ENCODE data around the gene DLG2.
"Not testable (repeated sequence)": the region's sequence is repeated elsewhere in the genome, so short reads cannot be mapped to it uniquely, and the experiment has no call there.

Gene DLG2

GRCh38 chr11:84886344-84886743 is 740.8 kb downstream of the DLG2 start:
- no peak for FAIRE-seq

GRCh38 chr11:84884836-84885235 is 742.3 kb downstream of the DLG2 start:
- FAIRE-seq, result no peak

- FAIRE-seq, result no peak
Observed at GRCh38 chr11:84882056-84882455, 745.1 kb downstream of the DLG2 start.

GRCh38 chr11:84871116-84871515 is 756.0 kb downstream of the DLG2 start:
- no peak for FAIRE-seq

- FAIRE-seq, result no peak
Observed at GRCh38 chr11:84870486-84870885, 756.7 kb downstream of the DLG2 start.

- FAIRE-seq, result no peak
Observed at GRCh38 chr11:84866922-84867321, 760.2 kb downstream of the DLG2 start.

DNA sequence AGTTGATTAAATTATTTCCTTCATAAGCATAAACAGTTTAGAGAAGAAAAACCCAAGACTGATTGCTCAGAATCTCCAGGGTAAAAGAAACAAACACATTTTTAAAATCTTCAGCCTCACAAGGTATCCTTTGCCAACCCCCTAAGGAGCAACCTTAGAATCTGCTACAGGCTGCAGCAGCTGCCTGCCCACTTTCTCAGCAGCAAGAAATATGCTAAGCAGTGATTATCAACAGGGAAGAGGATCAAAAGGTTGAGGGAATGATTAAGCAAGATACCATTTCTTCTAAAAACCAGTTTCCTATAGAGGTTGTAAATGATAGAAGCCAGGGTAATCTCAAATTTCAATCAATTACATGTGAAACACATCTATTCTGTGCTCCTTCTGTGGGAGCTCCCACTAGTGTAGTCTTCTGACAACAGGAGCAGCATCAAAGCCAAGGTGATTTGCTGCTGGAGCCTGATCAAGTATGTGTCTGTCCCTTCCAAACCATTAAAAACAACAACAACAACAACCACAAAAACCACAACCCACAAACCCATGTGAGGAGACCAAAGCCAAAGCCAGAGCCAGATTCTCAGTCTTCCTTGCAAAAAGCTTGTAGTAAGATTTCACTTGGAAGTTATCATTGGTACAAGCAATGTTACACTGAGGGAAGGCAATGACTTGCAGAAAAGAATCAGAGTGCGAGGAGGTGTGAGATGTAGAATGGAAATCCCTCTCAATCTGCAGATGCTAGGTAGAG is 761.2 kb downstream of the DLG2 start:
- no peak for FAIRE-seq

DNA sequence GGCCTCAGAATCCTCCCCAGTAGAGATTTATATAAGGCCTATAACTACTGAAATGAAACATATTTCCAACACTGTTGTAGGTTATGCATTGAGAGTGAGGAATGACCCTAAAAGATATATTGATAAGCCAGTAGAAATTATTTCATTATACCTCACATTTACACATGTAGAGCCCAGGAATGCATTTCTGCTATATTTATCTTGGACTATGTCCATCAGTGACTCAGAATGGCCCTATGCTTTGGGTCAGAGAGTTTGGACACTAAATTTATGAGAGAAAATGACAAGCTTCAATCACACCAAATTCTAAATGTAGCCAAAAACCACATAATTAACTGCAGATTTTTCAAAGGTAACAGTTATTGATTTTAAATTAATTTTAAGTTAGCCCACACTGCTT is 761.9 kb downstream of the DLG2 start:
- FAIRE-seq, result no peak

GRCh38 chr11:84857746-84858145 is 769.4 kb downstream of the DLG2 start:
- FAIRE-seq, result no peak

DNA sequence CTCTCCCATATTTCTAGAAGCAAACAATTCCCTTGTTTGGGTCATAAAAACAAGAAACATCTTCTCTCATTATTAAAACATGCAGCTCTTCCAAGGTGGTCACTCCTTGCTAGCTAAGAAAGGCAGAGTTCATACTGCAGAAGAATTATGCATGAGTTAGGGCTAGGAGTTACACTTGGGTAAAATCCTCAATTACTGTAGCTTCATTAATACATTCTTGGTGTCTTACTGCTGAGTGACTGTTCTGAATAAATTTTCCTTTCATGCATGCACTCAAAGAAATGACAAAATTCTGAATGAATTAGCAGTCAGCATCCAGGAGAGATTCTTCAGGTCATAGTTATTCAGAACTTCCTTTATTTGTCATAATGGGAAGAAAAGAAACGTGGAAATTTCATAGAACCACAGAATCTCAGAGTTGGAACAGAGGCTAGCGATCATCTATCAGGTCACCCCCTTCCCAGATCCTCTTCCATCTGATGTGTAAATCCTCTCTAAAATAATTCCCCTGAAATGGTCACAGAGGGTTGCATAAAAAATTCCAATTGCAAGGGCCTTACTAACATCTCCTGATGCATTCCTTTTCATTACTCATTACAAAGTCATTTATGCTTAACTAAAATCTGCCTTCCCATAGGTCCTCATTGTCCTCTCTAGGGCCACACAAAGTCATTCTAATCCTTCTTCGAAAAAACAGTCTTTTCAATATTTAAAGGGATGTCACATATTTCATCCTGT is 771.5 kb downstream of the DLG2 start:
- no peak for FAIRE-seq

DNA sequence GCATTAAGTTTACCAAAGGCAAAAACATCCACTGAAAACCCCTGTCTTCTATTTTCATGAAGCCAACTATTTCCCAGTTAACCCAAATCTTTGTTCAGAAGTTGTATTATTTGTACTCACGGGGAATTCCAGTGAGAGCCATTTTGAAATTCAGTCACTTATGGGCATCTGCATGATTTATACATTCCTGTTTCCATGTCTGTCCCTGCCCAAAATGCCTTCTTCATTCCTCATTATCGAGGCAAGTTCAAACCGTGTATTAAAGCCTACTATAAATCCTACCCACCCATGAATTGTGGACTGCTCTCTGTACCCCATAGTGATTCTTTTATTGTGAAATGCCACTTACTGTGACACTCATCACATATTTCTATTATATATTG is 772.7 kb downstream of the DLG2 start:
- no peak for FAIRE-seq

- no peak for FAIRE-seq
Observed at GRCh38 chr11:84853841-84854497, 773.2 kb downstream of the DLG2 start.

- FAIRE-seq, result no peak
Observed at GRCh38 chr11:84847842-84848241, 779.3 kb downstream of the DLG2 start.

DNA sequence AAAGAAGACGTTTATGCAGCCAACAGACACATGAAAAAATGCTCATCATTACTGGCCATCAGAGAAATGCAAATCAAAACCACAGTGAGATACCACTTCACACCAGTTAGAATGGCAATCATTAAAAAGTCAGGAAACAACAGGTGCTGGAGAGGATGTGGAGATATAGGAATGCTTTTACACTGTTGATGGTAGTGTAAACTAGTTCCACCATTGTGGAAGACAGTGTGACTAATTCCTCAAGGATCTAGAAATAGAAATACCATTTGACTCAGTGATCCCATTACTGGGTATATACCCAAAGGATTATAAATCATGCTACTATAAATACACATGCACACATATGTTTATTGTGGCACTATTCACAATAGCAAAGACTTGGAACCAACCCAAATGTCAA is 786.9 kb downstream of the DLG2 start:
- FAIRE-seq, result not testable (repeated sequence)

- FAIRE-seq, result no peak
Observed at GRCh38 chr11:84837402-84838069, 789.6 kb downstream of the DLG2 start.

DNA sequence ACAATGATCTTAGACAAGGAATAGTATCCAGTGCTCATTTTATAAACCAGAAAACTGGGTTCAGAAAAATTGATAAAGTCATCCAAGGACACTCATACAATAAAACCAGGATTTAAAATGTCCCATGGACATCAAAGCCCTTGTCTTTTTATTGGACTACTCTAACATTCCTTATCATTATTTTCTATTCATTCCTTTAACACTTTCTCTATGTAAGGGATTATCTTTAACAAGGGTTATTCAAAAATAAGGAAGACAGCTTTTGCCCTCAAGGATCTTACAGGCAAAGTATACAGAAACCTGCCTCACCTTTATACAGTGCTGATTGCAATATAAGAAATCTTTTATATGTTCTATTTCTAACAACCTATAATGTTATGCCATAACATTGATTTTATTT is 790.8 kb downstream of the DLG2 start:
- FAIRE-seq, result no peak

DNA sequence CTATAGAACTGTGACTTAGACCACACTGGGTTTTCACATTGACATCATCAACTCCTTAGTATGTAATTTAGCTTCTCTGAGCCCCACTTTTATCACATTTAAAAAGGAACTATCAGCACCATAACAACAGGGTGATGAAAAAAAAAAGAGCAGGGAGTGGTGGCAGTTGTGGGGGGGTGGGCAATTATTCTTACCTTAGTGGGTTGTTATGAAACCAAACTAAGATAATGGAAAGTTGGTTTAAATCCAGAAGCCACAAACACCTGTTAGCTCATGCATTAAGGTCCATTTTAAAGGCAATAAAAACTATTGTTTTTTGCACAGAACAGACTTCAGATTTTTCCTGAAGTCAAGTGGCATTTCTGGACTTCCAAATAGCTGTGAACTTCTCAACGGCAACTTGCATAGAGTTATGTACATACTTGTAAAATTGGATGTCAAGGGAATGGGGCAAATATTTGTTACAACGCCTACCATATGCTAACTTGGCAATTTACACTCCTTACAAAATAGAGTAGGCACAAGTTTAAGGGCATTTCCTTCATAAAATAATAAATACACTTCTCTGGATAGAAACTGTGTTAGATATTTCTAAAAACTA is 793.6 kb downstream of the DLG2 start:
- FAIRE-seq, result no peak

- FAIRE-seq, result no peak
Observed at GRCh38 chr11:84830372-84830771, 796.8 kb downstream of the DLG2 start.

- FAIRE-seq, result no peak
Observed at GRCh38 chr11:84829162-84829561, 798.0 kb downstream of the DLG2 start.

DNA sequence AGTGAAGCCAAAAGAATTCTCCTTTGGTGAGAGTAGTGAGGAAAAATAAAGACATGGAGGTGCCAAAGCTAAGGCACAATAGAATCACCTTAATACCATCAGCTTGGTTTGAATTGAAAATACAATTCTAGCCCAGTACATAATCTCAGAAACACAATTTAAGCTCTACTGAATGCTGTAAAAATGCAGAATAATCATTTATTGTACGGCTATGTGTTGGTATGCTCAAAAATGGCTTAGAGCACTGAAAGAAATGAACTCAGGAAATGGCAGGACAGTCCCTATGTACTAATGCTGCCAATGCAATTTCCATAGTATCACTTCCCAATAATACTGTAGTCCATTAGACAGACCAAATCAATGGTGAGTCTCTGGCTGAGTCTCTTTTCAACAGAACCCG is 798.5 kb downstream of the DLG2 start:
- no peak for FAIRE-seq

DNA sequence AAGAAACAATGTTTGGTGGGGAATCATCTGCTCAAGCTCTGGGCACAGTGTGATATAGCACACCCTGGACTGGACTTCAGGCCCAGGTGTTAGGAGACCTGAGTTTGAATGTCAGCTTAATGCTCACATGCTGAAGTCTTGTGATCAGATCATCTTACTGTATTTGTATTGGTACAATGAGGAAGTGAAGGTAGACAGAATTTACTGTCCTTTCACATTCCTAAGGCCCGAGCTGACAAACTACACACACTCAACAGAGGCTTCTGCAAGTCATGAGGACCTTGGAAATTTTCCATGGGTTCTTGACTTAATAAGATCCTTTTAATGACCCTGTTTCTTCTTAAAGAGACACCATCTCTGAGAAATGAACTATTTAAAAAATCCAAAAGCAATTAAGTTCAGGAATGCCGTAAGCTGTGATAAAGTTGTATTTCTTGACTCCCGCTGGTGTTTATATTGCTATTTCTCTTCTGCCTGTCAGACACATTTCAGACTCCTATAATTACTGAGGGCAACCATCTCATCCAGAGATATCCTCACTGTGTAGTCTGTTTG is 802.0 kb downstream of the DLG2 start:
- FAIRE-seq, result no peak

DNA sequence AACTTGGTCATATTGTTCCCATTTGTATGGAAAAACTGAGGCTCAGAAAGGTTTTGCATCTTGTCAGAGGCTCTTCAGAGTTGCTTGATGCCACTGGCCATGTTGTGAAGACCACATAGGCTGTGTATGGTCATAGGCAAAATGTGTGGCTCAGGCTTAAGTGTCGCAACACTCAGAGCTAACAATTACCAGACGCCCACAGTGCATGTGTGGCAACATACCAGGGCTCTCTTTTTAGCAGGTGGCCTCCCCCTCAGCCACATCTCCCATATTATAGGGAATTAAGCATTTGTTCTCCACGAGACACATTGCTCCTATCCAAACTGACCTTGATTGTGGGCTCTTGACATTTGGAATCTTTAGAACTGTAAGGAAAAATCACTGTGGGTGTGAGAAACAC is 802.5 kb downstream of the DLG2 start:
- FAIRE-seq, result no peak

- no peak for FAIRE-seq
Observed at GRCh38 chr11:84819537-84819936, 807.6 kb downstream of the DLG2 start.

Measured in endometrium (tissue), 2 donors.